Thoracic aorta (tissue), 2 donors: ENCODE results near the gene CNTNAP2. TPM values are rescaled to one million over a fixed set of nuclear protein-coding genes. Genes with fewer than 3 reads are reported as not detected.

Experiments
- ATAC-seq: fragments of 150-250 bp; one replicate; pipeline ENCODE4 v1.8.0; 2017; ENCODE audit warnings: low read depth; ENCODE audit not compliant: insufficient number of reproducible peaks, low FRiP score
- DNase-seq: peaks from one replicate; pipeline ENCODE4 v3.0.0-alpha.2; 2020; ENCODE audit warnings: low spot score
- H3K27ac ChIP-seq, 2 donors: fragments of 200-600 bp; sonication (generic); 1 replicate in 1 of 2; 2 replicates in 1 of 2; pipeline ENCODE4 v1.5.1; 2016; ENCODE audit warnings: mild to moderate bottlenecking in 2 of 2, moderate library complexity in 2 of 2
- H3K27me3 ChIP-seq: fragments of 200-600 bp; sonication (generic); replicated peaks from 2 replicates; pipeline ENCODE4 v1.6.0; 2016; ENCODE audit warnings: mild to moderate bottlenecking; ENCODE audit not compliant: insufficient read depth
- H3K36me3 ChIP-seq: fragments of 200-600 bp; sonication (generic); one replicate; pipeline ENCODE4 v1.5.1; 2016
- H3K4me1 ChIP-seq, 2 donors: fragments of 200-600 bp; sonication (generic); 1 replicate in 1 of 2; 2 replicates in 1 of 2; pipeline versions ENCODE4 v1.5.1 to v1.6.0; 2016; ENCODE audit warnings: low read depth in 2 of 2, mild to moderate bottlenecking in 1 of 2; ENCODE audit not compliant: control insufficient read depth in 1 of 2
- H3K4me3 ChIP-seq: fragments of 200-600 bp; sonication (generic); 2 replicates; pipeline ENCODE4 v1.5.1; 2016; ENCODE audit warnings: mild to moderate bottlenecking
- H3K9me3 ChIP-seq: fragments of 200-600 bp; sonication (generic); 2 replicates; pipeline ENCODE4 v1.5.1; 2016
- total RNA-seq, 2 donors: library from RNA; depleted of rRNA; stranded (reverse); fragments of >200 nt; gene quantifications; one replicate each; pipeline versions ENCODE4 v1.1.0 to v1.2.3, GENCODE V29; 2016
- TF ChIP-seq, protein P1 (sequence below): fragments of 200-600 bp; sonication (generic); IDR thresholded peaks from one replicate; pipeline ENCODE4 v1.5.1; 2019; ENCODE audit warnings: antibody characterized with exemption

Gene CNTNAP2
- total RNA-seq, 2 donors from 2014 or later: not detected

DNA sequence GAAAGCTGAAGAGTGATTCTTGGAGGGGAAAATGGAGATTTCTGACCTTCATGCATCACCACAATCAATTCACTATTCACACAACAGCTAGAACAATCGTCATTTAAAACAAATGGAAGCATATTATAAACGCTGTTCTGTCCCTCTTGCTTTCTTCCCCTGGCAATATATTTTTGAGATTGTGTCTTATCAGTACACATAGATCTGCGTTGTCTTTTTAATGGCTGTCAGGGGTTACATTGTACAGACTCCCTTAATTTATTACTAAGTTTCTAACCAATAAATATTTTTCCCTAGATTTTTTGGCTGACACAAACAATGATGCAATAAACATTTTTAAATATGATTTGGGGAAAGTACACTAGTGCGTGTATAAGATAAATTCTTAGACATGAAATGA is 1358.3 kb downstream of the CNTNAP2 start:
- DNase-seq: no peak
- ATAC-seq: no peak
- H3K27me3 ChIP-seq: no peaks in the 10 kb centered on the region
- no peaks in the 10 kb centered on the region for H3K9me3 ChIP-seq
- no peaks in the 10 kb centered on the region for H3K4me1 ChIP-seq
- no peak overlapping the region for H3K27ac ChIP-seq
- TF ChIP-seq, protein P1, sequence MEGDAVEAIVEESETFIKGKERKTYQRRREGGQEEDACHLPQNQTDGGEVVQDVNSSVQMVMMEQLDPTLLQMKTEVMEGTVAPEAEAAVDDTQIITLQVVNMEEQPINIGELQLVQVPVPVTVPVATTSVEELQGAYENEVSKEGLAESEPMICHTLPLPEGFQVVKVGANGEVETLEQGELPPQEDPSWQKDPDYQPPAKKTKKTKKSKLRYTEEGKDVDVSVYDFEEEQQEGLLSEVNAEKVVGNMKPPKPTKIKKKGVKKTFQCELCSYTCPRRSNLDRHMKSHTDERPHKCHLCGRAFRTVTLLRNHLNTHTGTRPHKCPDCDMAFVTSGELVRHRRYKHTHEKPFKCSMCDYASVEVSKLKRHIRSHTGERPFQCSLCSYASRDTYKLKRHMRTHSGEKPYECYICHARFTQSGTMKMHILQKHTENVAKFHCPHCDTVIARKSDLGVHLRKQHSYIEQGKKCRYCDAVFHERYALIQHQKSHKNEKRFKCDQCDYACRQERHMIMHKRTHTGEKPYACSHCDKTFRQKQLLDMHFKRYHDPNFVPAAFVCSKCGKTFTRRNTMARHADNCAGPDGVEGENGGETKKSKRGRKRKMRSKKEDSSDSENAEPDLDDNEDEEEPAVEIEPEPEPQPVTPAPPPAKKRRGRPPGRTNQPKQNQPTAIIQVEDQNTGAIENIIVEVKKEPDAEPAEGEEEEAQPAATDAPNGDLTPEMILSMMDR: no peak
- no peaks in the 10 kb centered on the region for H3K36me3 ChIP-seq
- no peak overlapping the region for H3K4me3 ChIP-seq

GRCh38 chr7:147477526-147477925 is 1360.9 kb downstream of the CNTNAP2 start:
- Histone ChIP-seq H3K9me3 (no peaks in the 10 kb centered on the region), H3K36me3 (no peaks in the 10 kb centered on the region), H3K27ac (no peak overlapping the region), H3K27me3 (no peaks in the 10 kb centered on the region), H3K4me3 (no peak overlapping the region), H3K4me1 (no peaks in the 10 kb centered on the region)
- DNase-seq (no peak), ATAC-seq (no peak)
- TF ChIP-seq, protein P1: no peak

DNA sequence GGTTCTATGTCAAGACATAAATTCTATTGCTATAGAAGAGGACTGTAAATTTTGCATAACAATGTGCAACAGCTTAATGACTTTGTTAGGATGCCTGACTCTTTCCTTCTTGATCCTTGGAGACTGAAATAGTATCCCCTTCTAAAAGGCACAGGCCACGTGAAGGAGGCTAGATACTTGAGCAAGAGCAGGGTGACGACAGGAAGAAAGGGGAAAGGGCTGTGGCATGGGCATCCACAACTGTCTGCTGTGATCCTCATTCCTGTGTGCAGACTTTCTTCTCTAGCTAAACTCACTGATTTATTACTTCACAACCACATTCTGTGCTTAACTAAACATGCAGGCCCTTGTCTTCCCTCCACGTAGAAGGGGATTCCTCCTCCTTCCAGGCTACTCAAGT is 1362.2 kb downstream of the CNTNAP2 start:
- ATAC-seq: no peak
- Histone ChIP-seq H3K27me3 (no peaks in the 10 kb centered on the region), H3K9me3 (no peaks in the 10 kb centered on the region), H3K4me3 (no peak overlapping the region), H3K36me3 (no peaks in the 10 kb centered on the region), H3K27ac (no peak overlapping the region), H3K4me1 (no peaks in the 10 kb centered on the region)
- no peak for DNase-seq
- TF ChIP-seq, protein P1: no peak

- H3K36me3 ChIP-seq: no peaks in the 10 kb centered on the region
- no peak overlapping the region for H3K27ac ChIP-seq
- no peak for ATAC-seq
- no peaks in the 10 kb centered on the region for H3K27me3 ChIP-seq
- DNase-seq: no peak
- no peak overlapping the region for H3K4me3 ChIP-seq
- TF ChIP-seq, protein P1: no peak
- H3K4me1 ChIP-seq: no peaks in the 10 kb centered on the region
- no peaks in the 10 kb centered on the region for H3K9me3 ChIP-seq
Measured at GRCh38 chr7:147483634-147484292, 1367.2 kb downstream of the CNTNAP2 start.

DNA sequence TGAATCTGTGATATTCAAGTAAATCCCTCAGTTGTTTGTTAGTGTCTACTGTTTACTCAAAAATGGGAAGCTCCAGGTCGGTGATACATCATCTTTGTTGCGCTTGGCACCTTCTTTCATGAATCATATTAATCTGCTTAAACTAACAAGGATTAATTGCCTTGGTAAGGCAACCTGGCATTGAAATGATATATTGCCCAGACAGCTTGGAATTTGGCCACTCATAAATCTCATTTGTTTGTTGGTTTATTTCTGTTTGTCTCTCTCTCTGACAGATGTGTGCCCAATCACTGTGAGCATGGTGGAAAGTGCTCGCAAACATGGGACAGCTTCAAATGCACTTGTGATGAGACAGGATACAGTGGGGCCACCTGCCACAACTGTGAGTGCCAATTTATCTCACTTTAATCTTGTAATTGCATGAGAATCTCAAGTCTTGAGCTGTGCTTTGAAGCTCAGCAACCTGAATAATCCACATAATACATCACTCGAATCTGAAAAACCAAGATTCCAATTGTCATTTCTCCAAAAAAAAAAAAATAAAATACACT is 1369.1 kb downstream of the CNTNAP2 start:
- TF ChIP-seq, protein P1: no peak
- Histone ChIP-seq H3K4me1 (no peaks in the 10 kb centered on the region), H3K4me3 (no peak overlapping the region), H3K27me3 (no peaks in the 10 kb centered on the region), H3K27ac (no peak overlapping the region), H3K9me3 (no peaks in the 10 kb centered on the region), H3K36me3 (no peaks in the 10 kb centered on the region)
- ATAC-seq (no peak), DNase-seq (no peak)
